H9 (cell line): ENCODE data around the gene NUDT14. TPM values are rescaled to one million over a fixed set of nuclear protein-coding genes. Genes with fewer than 3 reads are reported as not detected.

Experiments
- DNase-seq: peaks from one replicate; pipeline ENCODE4 v3.0.0-alpha.2; 2017
- H2AFZ ChIP-seq: one replicate; pipeline ENCODE4 v1.6.1; 2013; ENCODE audit warnings: mild to moderate bottlenecking, low read length, control low read depth, moderate library complexity
- H2AK5ac ChIP-seq: 2 replicates; pipeline ENCODE4 v1.6.1; 2013; ENCODE audit warnings: low read length, control low read depth, mixed read lengths; ENCODE audit not compliant: insufficient read length
- H2BK120ac ChIP-seq: one replicate; pipeline ENCODE4 v1.6.1; 2013; ENCODE audit warnings: low read depth, mild to moderate bottlenecking, low read length, control low read depth, inconsistent platforms; ENCODE audit not compliant: poor library complexity, severe bottlenecking
- H2BK12ac ChIP-seq: 2 replicates; pipeline ENCODE4 v1.6.1; 2013; ENCODE audit warnings: low read length, control low read depth, mixed read lengths, low read depth; ENCODE audit not compliant: insufficient read length
- H2BK15ac ChIP-seq: 2 replicates; pipeline ENCODE4 v1.6.1; 2013; ENCODE audit warnings: low read depth, low read length, control low read depth
- H2BK20ac ChIP-seq: one replicate; pipeline ENCODE4 v1.6.1; 2013; ENCODE audit warnings: low read depth, mild to moderate bottlenecking, low read length, control low read depth, inconsistent platforms; ENCODE audit not compliant: poor library complexity, severe bottlenecking
- H2BK5ac ChIP-seq: 2 replicates; pipeline ENCODE4 v1.6.1; 2013; ENCODE audit warnings: low read length, control low read depth, mixed read lengths; ENCODE audit not compliant: insufficient read length
- H3K14ac ChIP-seq: 2 replicates; pipeline ENCODE4 v1.6.1; 2013; ENCODE audit warnings: low read length, control low read depth; ENCODE audit not compliant: insufficient read depth
- H3K18ac ChIP-seq: 2 replicates; pipeline ENCODE4 v1.6.1; 2013; ENCODE audit warnings: low read depth, mild to moderate bottlenecking, mixed read lengths, low read length, control low read depth; ENCODE audit not compliant: insufficient read length
- H3K23ac ChIP-seq: 2 replicates; pipeline ENCODE4 v1.6.1; 2013; ENCODE audit warnings: low read length, control low read depth, mixed read lengths, low read depth; ENCODE audit not compliant: insufficient read length
- H3K23me2 ChIP-seq: 2 replicates; pipeline ENCODE4 v1.6.1; 2013; ENCODE audit warnings: low read depth, mild to moderate bottlenecking, mixed read lengths, low read length, control low read depth; ENCODE audit not compliant: insufficient read length, poor library complexity, severe bottlenecking
- H3K27ac ChIP-seq: 2 replicates; pipeline ENCODE4 v1.5.1; 2013; ENCODE audit warnings: low read length, control low read depth, mixed read lengths, low read depth; ENCODE audit not compliant: insufficient read length
- H3K27me3 ChIP-seq: 2 replicates; pipeline ENCODE4 v1.6.1; 2013; ENCODE audit warnings: low read length, control low read depth, inconsistent platforms; ENCODE audit not compliant: insufficient read depth
- H3K4ac ChIP-seq: 2 replicates; pipeline ENCODE4 v1.6.1; 2013; ENCODE audit warnings: low read depth, mild to moderate bottlenecking, control low read depth, inconsistent platforms, low read length, moderate library complexity
- H3K4me1 ChIP-seq: 2 replicates; pipeline ENCODE4 v1.6.1; 2013; ENCODE audit warnings: low read length, control low read depth, inconsistent platforms; ENCODE audit not compliant: insufficient read depth
- H3K4me2 ChIP-seq: 2 replicates; pipeline ENCODE4 v1.6.1; 2013; ENCODE audit warnings: low read length, control low read depth, mixed read lengths; ENCODE audit not compliant: insufficient read length, insufficient read depth
- H3K56ac ChIP-seq: 2 replicates; pipeline ENCODE4 v1.6.1; 2013; ENCODE audit warnings: low read depth, mild to moderate bottlenecking, mixed read lengths, low read length, control low read depth; ENCODE audit not compliant: insufficient read length
- H3K79me1 ChIP-seq: 2 replicates; pipeline ENCODE4 v1.6.1; 2013; ENCODE audit warnings: low read depth, mild to moderate bottlenecking, moderate library complexity, low read length, control low read depth, inconsistent platforms; ENCODE audit not compliant: insufficient read depth, poor library complexity, severe bottlenecking
- H3K79me2 ChIP-seq: 2 replicates; pipeline ENCODE4 v1.6.1; 2013; ENCODE audit warnings: low read length, control low read depth, inconsistent platforms; ENCODE audit not compliant: insufficient read depth
- H3K9ac ChIP-seq: 2 replicates; pipeline ENCODE4 v1.6.1; 2013; ENCODE audit warnings: low read length, control low read depth, mixed read lengths; ENCODE audit not compliant: insufficient read length; ENCODE audit errors: extremely low read depth
- H3K9me3 ChIP-seq: one replicate; pipeline ENCODE4 v1.6.1; 2013; ENCODE audit warnings: low read depth, low read length, inconsistent platforms; ENCODE audit not compliant: control insufficient read depth
- H3T11ph ChIP-seq: one replicate; pipeline ENCODE4 v1.6.1; 2013; ENCODE audit warnings: mild to moderate bottlenecking, low read length, control low read depth, inconsistent platforms
- H4K20me1 ChIP-seq: one replicate; pipeline ENCODE4 v1.6.1; 2013; ENCODE audit not compliant: control insufficient read depth, insufficient read length, insufficient read depth
- H4K5ac ChIP-seq: 2 replicates; pipeline ENCODE4 v1.6.1; 2013; ENCODE audit warnings: low read depth, mild to moderate bottlenecking, mixed read lengths, low read length, control low read depth; ENCODE audit not compliant: insufficient read length
- H4K8ac ChIP-seq: replicated peaks from 2 replicates; pipeline ENCODE4 v1.6.1; 2013; ENCODE audit warnings: low read length, control low read depth, mixed read lengths, low read depth; ENCODE audit not compliant: insufficient read length
- H4K91ac ChIP-seq: 2 replicates; pipeline ENCODE4 v1.6.1; 2013; ENCODE audit warnings: low read depth, mild to moderate bottlenecking, moderate library complexity, mixed read lengths, low read length, control low read depth; ENCODE audit not compliant: insufficient read length
- H3K27ac Mint-ChIP-seq, 3 experiments: 2 replicates in 2 of 3; 3 replicates in 1 of 3; pipeline ENCODE4 v1.8.0; 2020 to 2021; ENCODE audit warnings: mixed read lengths in 3 of 3, mild to moderate bottlenecking in 1 of 3, moderate library complexity in 1 of 3
- H3K27me3 Mint-ChIP-seq: 2 replicates; pipeline ENCODE4 v1.8.0; 2021; ENCODE audit warnings: low read depth, mild to moderate bottlenecking, moderate library complexity, mixed read lengths
- H3K36me3 Mint-ChIP-seq, 3 experiments: 2 replicates in 2 of 3; 3 replicates in 1 of 3; pipeline ENCODE4 v1.8.0; 2020 to 2021; ENCODE audit warnings: low read depth in 3 of 3, mixed read lengths in 3 of 3; ENCODE audit not compliant: insufficient read depth in 1 of 3
- H3K4me1 Mint-ChIP-seq, 2 experiments: 2 replicates each; pipeline ENCODE4 v1.8.0; 2020; ENCODE audit warnings: mixed read lengths in 2 of 2
- H3K4me3 Mint-ChIP-seq, 2 experiments: 2 replicates in 1 of 2; 3 replicates in 1 of 2; pipeline ENCODE4 v1.8.0; 2020 to 2021; ENCODE audit warnings: mild to moderate bottlenecking in 2 of 2, mixed read lengths in 2 of 2, moderate library complexity in 1 of 2
- H3K9me3 Mint-ChIP-seq, 2 experiments: 2 replicates in 1 of 2; 3 replicates in 1 of 2; pipeline ENCODE4 v1.8.0; 2020; ENCODE audit warnings: mild to moderate bottlenecking in 2 of 2, mixed read lengths in 2 of 2, moderate library complexity in 1 of 2
- CTCF ChIP-seq: fragments of 200-600 bp; sonication (generic); conservative IDR thresholded peaks from 3 replicates; pipeline ENCODE4 v1.8.0; 2021; ENCODE audit warnings: antibody characterized with exemption, mild to moderate bottlenecking
- WGBS: extraction: QIAGEN DNeasy Blood & Tissue Kit; methylation state at CpG from one replicate; pipeline ENCODE4 v1.1.7; 2013; ENCODE audit warnings: missing lambda C conversion rate, low lambda C conversion rate, mixed read lengths; ENCODE audit not compliant: insufficient read length; ENCODE audit errors: extremely low coverage; 5-methylcytosine and 5-hydroxymethylcytosine counted together
- total RNA-seq: library from RNA; stranded (reverse); gene quantifications from 2 replicates; pipeline ENCODE4 v1.2.1, GENCODE V29; 2021

Gene NUDT14
- total RNA-seq, 1 experiment from 2014 or later = 41.1 TPM

- no peaks in the 10 kb centered on the region; a peak in 2 of 7 replicates for H3K36me3 Mint-ChIP-seq
- H3K27me3 ChIP-seq = no peaks in the 10 kb centered on the region
Measured at GRCh38 chr14:105209646-105210045, 28.5 kb upstream of the NUDT14 start.

More at GRCh38 chr14:105209646-105210045, 28.5 kb upstream of the NUDT14 start:
- H4K5ac ChIP-seq = no peak overlapping the region
- H3K79me1 ChIP-seq = no peaks in the 10 kb centered on the region
- H3K27ac ChIP-seq = no peak overlapping the region
- no peaks in the 10 kb centered on the region for H3K23me2 ChIP-seq
- H4K91ac ChIP-seq = no peak overlapping the region
- H3K4ac ChIP-seq = no peak overlapping the region
- H3K4me1 ChIP-seq = no peaks in the 10 kb centered on the region
- H3T11ph ChIP-seq = no peak overlapping the region
- no peak overlapping the region for H3K27ac Mint-ChIP-seq
- H2BK5ac ChIP-seq = no peak overlapping the region
- no peak overlapping the region for H2AFZ ChIP-seq
- no peaks in the 10 kb centered on the region for H3K79me2 ChIP-seq
- no peaks in the 10 kb centered on the region for H3K9me3 ChIP-seq
- H3K23ac ChIP-seq = no peak overlapping the region
- H4K20me1 ChIP-seq = no peaks in the 10 kb centered on the region
- no peaks in the 10 kb centered on the region for H3K9me3 Mint-ChIP-seq
- no peak overlapping the region for H3K14ac ChIP-seq
- H3K4me2 ChIP-seq = no peak overlapping the region
- H3K56ac ChIP-seq = no peak overlapping the region
- no peak overlapping the region for H3K9ac ChIP-seq
- H2BK15ac ChIP-seq = no peak overlapping the region
- TF ChIP-seq CTCF = no peak
- no peak overlapping the region for H2BK20ac ChIP-seq
- no peaks in the 10 kb centered on the region; a peak in 2 of 4 replicates for H3K4me1 Mint-ChIP-seq
- H3K27me3 Mint-ChIP-seq = no peaks in the 10 kb centered on the region; the same call in 1 of the 2 replicates
- no peak overlapping the region for H2BK120ac ChIP-seq
- H2BK12ac ChIP-seq = no peak overlapping the region
- H3K18ac ChIP-seq = no peak overlapping the region
- DNase-seq = no peak
- H3K4me3 Mint-ChIP-seq = no peak overlapping the region
- WGBS = no CpG with 5 or more reads among the region's 16 CpGs
- H2AK5ac ChIP-seq = no peak overlapping the region
- H4K8ac ChIP-seq = no peak overlapping the region
